ENCODE data around the gene NME1. TPM values are rescaled to one million over a fixed set of nuclear protein-coding genes. Genes with fewer than 3 reads are reported as not detected.

Gene NME1
- total and polyA plus RNA-seq, 9 of the 15 experiments (the other 6 are each of a cell fraction or from before 2014, with no cell fraction given), result 449 to 1,588 (median 604) TPM

DNA sequence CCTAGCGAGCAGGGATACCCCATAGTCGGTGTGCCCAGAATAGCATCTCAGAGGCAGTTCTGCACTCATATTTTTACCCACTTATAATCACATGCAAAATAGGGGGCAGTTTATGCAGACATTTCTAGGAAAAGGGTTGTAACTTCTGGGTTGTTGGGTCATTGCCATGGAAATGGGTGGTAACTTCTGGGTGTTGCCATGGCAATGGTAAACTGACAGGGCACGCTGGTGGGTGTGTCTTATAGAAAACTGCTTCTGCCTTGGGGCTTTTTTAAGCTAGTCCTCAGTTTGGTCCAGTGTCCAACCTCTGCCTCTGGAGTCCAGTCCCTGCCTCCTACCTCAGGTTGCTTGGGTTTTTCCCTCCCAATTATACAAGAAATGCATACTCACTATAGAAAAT lies 25.3 kb upstream of the NME1 start (continued):
- TF ChIP-seq, protein P1, sequence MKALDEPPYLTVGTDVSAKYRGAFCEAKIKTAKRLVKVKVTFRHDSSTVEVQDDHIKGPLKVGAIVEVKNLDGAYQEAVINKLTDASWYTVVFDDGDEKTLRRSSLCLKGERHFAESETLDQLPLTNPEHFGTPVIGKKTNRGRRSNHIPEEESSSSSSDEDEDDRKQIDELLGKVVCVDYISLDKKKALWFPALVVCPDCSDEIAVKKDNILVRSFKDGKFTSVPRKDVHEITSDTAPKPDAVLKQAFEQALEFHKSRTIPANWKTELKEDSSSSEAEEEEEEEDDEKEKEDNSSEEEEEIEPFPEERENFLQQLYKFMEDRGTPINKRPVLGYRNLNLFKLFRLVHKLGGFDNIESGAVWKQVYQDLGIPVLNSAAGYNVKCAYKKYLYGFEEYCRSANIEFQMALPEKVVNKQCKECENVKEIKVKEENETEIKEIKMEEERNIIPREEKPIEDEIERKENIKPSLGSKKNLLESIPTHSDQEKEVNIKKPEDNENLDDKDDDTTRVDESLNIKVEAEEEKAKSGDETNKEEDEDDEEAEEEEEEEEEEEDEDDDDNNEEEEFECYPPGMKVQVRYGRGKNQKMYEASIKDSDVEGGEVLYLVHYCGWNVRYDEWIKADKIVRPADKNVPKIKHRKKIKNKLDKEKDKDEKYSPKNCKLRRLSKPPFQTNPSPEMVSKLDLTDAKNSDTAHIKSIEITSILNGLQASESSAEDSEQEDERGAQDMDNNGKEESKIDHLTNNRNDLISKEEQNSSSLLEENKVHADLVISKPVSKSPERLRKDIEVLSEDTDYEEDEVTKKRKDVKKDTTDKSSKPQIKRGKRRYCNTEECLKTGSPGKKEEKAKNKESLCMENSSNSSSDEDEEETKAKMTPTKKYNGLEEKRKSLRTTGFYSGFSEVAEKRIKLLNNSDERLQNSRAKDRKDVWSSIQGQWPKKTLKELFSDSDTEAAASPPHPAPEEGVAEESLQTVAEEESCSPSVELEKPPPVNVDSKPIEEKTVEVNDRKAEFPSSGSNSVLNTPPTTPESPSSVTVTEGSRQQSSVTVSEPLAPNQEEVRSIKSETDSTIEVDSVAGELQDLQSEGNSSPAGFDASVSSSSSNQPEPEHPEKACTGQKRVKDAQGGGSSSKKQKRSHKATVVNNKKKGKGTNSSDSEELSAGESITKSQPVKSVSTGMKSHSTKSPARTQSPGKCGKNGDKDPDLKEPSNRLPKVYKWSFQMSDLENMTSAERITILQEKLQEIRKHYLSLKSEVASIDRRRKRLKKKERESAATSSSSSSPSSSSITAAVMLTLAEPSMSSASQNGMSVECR (CRISPR knock-in tag; IDR thresholded peaks at IDR 0.05), result no peak
- TF ChIP-seq CREM (IDR thresholded peaks at IDR 0.05; ENCODE audit: low read depth) (no peak), RFX1 (IDR thresholded peaks at IDR 0.05) (peak; percentile 99), RFX5 (IDR thresholded peaks at IDR 0.05; ENCODE audit: low read depth, low read length) (no peak), DNMT1 (IDR thresholded peaks at IDR 0.05) (no peak), ZEB2 (IDR thresholded peaks at IDR 0.05) (no peak), ZNF174 (CRISPR knock-in tag; IDR thresholded peaks at IDR 0.05) (no peak), GABPA (tag; conservative IDR thresholded peaks at IDR 0.05; ENCODE audit: low read depth) (no peak), ZBTB8A (IDR thresholded peaks at IDR 0.05; ENCODE audit: partially characterized antibody) (no peak), NR4A1 (CRISPR knock-in tag; IDR thresholded peaks at IDR 0.05) (no peak), NR4A1 (tag; IDR thresholded peaks at IDR 0.05) (no peak), TEAD4 (IDR thresholded peaks at IDR 0.05; ENCODE audit: low read length) (no peak), TEAD4 (CRISPR knock-in tag; IDR thresholded peaks at IDR 0.05; ENCODE audit: borderline replicate concordance) (no peak)
- TF ChIP-seq, protein P2, sequence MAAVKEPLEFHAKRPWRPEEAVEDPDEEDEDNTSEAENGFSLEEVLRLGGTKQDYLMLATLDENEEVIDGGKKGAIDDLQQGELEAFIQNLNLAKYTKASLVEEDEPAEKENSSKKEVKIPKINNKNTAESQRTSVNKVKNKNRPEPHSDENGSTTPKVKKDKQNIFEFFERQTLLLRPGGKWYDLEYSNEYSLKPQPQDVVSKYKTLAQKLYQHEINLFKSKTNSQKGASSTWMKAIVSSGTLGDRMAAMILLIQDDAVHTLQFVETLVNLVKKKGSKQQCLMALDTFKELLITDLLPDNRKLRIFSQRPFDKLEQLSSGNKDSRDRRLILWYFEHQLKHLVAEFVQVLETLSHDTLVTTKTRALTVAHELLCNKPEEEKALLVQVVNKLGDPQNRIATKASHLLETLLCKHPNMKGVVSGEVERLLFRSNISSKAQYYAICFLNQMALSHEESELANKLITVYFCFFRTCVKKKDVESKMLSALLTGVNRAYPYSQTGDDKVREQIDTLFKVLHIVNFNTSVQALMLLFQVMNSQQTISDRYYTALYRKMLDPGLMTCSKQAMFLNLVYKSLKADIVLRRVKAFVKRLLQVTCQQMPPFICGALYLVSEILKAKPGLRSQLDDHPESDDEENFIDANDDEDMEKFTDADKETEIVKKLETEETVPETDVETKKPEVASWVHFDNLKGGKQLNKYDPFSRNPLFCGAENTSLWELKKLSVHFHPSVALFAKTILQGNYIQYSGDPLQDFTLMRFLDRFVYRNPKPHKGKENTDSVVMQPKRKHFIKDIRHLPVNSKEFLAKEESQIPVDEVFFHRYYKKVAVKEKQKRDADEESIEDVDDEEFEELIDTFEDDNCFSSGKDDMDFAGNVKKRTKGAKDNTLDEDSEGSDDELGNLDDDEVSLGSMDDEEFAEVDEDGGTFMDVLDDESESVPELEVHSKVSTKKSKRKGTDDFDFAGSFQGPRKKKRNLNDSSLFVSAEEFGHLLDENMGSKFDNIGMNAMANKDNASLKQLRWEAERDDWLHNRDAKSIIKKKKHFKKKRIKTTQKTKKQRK (IDR thresholded peaks at IDR 0.05; ENCODE audit: borderline replicate concordance, low read depth, low read length), result no peak
- TF ChIP-seq, protein P3, sequence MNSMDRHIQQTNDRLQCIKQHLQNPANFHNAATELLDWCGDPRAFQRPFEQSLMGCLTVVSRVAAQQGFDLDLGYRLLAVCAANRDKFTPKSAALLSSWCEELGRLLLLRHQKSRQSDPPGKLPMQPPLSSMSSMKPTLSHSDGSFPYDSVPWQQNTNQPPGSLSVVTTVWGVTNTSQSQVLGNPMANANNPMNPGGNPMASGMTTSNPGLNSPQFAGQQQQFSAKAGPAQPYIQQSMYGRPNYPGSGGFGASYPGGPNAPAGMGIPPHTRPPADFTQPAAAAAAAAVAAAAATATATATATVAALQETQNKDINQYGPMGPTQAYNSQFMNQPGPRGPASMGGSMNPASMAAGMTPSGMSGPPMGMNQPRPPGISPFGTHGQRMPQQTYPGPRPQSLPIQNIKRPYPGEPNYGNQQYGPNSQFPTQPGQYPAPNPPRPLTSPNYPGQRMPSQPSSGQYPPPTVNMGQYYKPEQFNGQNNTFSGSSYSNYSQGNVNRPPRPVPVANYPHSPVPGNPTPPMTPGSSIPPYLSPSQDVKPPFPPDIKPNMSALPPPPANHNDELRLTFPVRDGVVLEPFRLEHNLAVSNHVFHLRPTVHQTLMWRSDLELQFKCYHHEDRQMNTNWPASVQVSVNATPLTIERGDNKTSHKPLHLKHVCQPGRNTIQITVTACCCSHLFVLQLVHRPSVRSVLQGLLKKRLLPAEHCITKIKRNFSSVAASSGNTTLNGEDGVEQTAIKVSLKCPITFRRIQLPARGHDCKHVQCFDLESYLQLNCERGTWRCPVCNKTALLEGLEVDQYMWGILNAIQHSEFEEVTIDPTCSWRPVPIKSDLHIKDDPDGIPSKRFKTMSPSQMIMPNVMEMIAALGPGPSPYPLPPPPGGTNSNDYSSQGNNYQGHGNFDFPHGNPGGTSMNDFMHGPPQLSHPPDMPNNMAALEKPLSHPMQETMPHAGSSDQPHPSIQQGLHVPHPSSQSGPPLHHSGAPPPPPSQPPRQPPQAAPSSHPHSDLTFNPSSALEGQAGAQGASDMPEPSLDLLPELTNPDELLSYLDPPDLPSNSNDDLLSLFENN (IDR thresholded peaks at IDR 0.05; ENCODE audit: low read depth in 2 of 2, low read length in 2 of 2), result no peak
- TF ChIP-seq, protein P4, sequence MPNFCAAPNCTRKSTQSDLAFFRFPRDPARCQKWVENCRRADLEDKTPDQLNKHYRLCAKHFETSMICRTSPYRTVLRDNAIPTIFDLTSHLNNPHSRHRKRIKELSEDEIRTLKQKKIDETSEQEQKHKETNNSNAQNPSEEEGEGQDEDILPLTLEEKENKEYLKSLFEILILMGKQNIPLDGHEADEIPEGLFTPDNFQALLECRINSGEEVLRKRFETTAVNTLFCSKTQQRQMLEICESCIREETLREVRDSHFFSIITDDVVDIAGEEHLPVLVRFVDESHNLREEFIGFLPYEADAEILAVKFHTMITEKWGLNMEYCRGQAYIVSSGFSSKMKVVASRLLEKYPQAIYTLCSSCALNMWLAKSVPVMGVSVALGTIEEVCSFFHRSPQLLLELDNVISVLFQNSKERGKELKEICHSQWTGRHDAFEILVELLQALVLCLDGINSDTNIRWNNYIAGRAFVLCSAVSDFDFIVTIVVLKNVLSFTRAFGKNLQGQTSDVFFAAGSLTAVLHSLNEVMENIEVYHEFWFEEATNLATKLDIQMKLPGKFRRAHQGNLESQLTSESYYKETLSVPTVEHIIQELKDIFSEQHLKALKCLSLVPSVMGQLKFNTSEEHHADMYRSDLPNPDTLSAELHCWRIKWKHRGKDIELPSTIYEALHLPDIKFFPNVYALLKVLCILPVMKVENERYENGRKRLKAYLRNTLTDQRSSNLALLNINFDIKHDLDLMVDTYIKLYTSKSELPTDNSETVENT (CRISPR knock-in tag; IDR thresholded peaks at IDR 0.05), result no peak

Measured in K562 (cell line).